Measurements from ENCODE around the gene MDM4.

GRCh38 chr1:204466416-204467405, 49.5 kb upstream of the MDM4 start:
- TF ChIP-seq CTCF (IDR thresholded peaks at IDR 0.05) (no peak), POLR2AphosphoS5 (IDR thresholded peaks at IDR 0.05; ENCODE audit: insufficient read depth in 1 of 2, low read depth in 1 of 2) (no peak), POLR2A (IDR thresholded peaks at IDR 0.05) (no peak)

Measured in vagina (tissue), 2 donors.